GM19023 (cell line): ENCODE measurements around the gene SGCA.

Source experiments
- ATAC-seq: cut with Tn5 transposase; IDR thresholded peaks from one replicate; pipeline ENCODE4 v1.9.1; 2021; ENCODE audit warnings: mild to moderate bottlenecking, moderate library complexity; ENCODE audit not compliant: unreplicated experiment

The SGCA gene

DNA sequence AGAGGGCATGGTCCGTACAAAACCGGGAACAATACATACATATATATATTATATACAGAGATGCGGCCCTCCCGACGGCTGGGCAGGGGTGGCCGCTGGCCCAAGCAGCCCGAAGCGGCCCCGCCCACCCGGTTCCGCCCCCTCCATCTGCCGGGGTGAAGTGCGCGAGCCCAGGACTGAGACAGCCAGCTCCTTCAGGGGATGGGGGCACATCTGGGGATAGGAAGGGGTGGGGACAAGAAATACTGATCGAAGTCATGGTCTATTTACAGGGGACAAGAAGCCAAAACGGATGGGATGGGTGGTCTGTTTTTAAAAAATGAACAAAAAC is 32.1 kb upstream of the SGCA start:
- ATAC-seq: no peak

DNA sequence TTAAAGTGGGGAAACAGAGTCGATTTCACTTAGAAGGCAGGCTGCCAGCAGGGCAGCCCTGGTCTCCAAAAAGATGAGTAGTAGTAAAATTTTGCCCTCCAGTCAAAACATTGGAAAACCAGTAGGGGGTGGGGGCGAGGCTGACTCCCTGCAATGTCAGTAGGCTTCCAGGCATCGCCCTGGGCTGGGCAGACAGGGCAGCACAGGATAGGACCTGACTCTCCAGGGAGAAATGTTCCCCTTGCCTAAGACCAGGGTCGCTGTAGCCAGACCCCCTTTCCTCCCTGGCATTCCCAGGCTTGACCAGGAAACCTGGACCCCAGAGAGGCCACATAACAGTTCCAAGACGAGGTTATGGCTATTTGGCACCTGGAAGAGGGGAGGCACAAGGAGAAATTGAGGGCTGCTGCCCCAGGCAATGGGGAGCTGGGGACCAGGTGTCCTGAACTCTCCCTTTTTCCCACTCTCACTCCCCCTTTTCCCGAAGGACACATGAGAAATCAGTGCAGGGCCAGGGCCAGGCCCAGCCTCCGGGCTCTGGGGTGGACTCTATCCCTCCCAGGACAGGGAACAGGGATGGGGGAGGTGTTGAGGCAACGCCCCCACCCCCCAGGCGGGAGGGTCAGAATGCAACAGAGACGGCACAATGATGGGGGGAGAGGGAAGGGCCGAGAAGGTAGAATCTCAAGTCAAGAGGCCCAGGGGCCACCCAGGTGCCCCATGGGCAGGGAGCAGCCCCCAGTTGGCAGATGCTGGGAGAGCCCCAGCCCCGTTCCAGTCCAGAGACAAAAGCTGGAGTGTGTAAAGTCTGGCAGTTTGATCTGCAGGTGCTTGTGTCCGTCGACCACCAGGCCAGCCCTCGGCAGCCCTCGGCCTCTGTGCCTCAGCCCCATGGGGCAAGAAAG is 31.3 kb upstream of the SGCA start:
- no peak for ATAC-seq

DNA sequence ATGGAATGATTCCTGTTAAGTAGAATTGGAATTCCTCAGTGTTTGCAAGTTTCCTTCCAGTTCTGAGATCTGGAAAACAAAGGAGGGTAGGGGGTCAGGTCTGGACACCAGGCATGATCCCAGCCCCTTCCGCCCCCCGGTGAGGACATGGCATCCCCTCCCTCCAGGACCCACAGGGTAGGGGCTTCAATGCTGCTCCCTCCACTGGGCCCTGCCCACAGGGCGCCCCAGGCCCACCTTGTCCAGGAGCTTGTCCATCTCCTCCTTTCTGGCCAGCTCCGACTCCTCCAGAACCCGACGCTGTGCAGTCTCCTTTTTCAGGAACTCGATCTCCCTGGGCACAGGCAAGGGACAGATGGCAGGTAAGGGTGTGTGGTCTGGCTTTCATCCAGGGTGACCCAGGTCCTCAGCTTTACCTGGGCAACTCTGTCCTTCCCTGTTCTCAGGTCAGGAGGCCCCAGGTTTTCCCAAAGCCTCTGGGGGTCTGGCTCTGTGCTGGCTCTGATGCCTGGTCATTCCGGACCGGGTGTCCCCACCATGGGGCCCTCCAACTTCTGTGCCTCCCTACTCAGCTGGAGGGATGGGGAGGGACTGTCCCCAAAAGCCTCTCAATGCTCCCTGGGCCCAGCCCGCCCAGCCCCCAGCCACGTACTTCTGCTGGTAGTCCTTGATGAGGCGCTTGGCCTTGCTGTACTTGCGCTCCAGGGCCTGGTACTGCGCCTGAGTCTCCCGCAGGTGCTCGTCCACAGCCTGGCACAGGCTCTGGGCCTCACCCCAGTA is 30.3 kb upstream of the SGCA start:
- ATAC-seq: no peak

DNA sequence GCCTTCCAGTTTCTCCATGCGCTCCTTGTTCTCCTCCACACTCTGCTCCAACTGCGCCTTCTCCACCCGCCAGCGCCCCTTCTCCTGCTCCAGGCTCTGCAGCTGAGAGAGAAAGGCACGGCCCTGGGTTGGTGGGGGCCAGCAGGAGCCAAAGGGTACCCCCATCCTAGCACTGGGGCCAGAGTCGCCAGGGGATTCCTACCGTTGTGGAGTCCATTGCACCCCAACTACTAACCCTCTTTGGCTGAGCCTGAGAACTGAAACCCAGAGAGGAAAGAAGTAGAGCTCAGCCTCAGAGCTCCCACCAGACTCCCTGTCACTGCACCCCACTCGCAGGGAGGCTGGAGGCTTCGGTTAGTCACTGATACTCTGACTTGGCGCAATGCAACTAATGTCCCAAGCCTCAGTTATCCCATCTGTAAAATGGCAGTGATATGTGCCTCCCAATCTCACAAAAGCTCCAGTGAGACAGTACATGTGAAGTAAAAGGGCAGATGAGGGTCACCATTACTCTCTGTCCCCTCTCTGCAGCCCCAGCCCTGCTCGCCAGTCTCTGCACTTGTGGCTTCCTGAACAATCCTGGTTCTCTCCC is 29.6 kb upstream of the SGCA start:
- no peak for ATAC-seq

DNA sequence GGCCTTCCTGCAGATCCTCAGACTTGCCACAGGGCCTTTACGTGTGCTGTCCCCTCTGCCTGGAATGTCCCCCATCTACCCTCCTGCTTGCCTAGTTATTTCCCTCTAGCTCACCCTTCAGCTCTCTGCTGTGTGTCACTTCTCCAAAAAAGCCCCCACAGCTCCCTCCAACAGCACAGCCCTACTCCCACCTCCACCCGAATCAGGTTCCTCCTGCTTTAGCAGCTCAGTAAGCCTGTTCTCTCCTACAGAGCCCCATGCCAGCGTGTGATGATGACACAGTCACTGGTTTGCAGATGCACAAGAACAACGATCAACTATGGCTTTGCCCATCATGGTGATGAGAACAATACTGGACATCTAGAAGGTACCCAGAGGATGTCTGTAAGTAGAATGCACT is 28.8 kb upstream of the SGCA start:
- ATAC-seq: no peak

DNA sequence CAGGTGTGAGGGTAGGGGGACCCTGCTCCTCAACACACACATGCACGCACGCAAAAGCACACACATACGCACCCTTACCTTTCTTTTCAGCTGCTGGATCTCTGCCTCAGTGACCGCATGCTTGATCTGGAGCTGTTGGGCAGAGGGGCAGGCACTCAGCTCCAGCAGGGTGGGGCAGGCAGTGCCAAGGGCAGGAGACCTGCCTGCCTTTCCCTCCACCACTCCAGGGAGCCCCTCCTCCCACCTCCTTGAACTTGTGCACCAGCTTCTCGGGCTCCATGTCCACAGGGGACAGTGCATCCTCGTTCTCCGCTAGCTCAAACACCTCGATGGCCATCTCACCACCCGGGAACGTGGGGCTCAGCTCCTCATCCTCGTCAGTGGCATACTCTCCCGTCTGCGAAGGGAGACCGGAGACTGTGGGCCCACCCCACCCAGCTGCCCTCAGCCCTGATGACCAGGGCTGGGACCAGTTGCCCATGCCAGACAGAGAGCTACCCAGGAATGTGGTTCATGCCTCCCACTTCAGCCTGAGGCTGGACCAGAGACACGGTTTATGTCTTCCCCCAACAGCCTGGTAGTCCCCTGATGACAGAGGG is 26.5 kb upstream of the SGCA start:
- no peak for ATAC-seq

DNA sequence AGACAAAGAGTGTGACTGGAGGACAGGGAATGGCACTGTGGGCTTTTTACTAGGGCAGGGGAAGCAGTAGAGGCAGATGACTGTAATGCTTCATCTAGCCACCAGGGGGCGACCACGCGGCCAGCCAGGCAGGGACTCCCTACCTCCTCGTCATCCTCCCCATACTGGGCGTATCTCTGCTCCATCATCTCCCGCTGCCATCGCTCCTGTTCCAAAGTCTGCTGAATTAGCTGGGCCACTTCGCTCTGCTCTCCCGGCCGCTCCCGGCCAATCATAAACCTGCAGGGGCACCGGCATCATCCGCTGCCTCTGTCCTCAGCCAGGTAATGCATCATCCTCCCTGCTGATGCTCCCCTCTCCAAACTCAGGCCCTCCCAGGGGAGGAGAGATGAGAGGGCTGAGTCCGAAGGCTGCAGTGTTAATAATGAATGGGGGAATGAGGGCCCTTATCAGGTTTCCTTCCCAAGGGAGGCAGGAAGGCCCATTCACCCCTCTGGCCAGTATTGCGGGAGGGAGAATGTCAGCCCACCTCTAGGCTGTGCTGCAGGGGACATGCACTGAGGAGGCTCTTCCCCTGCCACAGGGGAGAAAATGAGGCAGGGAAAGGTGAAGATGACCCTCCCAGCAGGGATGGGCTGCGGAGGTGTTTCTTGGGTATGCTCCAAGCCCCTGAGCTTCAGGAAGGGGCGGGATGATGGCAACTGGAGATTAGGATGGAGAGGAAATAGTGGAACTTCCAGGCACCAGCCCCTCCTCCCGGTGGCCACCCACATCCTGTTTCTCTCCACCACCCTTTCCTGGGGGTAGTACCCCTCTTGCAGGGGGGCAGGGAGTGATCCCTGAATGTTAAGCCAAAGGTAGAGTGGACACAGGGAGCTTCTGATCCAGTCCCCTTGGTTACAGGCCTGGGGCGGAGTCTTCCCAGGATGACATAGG is 25.6 kb upstream of the SGCA start:
- no peak for ATAC-seq

DNA sequence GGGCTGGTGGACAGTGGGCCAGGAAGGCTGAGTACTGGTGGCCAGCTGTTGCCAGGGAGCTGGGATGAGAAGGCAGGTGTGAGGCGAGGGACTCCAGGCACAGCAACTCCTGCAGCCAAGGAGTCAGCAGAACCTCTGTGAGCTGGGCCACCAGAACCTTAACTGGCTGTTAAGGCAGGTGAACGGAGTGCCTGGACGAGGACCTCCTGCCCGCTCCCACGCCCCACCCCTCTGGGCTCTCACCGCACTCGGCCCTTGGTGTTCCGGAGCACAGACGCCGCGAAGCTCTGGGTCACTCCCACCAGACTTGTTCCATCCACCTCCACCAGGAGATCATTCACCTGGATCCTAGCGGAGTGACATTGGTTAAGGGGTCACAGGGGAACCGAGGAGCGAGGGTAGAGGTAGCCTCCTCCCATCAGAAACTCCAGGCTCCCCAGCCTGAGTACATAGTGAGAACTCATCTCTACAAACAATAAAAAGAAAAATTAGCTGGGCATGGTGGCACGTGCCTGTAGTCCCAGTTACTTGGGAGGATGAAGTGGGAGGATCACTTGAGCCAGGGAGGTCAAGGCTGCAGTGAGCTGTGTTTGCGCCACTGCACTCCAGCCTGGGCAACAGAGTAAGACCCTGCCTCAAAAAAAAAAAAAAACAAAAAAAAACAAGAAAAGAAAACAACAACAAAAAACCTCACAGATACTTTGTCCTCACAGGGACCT is 24.6 kb upstream of the SGCA start:
- no peak for ATAC-seq

DNA sequence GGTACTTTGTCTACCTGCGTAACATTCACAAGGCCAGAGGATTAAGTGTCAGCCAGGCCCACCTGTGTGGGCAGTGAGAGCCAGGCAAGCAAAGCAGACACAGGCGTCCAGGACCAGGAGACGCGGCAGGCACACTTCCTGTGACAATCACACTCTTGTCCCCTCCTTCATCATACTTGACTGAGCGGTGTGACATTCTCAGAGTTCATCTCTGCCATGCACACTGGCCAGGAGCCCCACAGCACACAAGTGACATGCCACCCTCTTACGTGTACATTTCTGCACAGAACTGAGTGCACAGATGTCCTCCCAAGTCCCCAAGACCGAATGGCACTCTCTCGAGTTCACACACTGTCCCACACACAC is 24.1 kb upstream of the SGCA start:
- ATAC-seq: no peak

DNA sequence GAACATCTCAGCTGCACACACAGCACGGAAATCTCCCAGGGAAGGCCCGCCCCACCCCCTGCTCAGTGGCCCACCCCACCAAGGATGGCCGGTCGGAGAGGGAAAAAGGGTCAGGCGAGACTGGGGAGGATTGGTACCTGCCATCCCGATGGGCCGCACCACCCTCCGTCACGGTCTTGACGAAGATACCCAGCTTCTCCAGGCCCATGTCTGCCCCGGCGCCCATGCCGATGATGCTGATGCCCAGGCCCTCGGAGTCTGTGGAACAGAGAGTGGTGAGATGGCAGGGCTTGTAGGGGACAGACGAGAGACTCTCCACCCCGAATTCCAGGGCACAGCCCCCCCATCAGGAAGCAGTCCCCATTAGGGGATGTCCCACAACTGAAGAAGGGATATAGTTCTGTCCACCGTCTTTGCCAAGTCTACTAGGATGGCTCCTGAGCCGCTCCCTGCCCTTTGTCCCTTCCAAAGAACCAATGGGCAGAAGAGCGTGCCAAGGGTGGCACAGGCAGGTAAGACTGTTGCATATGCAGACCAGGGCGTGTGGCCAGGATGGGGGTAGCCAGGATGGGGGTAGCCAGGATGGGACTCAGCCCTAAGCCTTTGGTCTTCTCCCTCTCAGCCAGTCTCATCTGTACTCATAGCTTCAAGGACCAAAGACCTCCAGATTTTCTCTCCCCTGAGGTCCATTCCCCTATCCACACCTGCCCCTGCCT is 22.2 kb upstream of the SGCA start:
- no peak for ATAC-seq

DNA sequence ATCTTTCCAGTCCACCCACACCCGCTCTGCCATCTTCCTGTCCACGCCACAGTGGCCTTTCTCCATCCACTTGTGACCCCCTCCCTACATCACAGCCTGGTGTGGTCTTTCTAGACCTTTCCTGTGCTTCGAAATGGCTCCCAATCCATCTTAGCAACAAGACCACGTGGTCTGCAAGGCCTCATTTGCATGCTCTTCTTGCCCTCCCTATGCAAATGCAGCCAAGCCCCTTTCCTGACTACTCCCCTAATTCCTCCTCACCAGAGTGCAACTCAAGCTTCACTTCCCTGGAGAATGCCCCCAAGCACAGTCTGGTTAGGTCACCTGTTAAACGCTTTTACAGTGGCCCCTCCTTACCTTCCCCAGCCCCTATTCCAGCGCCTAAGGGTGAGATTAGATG is 21.4 kb upstream of the SGCA start:
- ATAC-seq: no peak

DNA sequence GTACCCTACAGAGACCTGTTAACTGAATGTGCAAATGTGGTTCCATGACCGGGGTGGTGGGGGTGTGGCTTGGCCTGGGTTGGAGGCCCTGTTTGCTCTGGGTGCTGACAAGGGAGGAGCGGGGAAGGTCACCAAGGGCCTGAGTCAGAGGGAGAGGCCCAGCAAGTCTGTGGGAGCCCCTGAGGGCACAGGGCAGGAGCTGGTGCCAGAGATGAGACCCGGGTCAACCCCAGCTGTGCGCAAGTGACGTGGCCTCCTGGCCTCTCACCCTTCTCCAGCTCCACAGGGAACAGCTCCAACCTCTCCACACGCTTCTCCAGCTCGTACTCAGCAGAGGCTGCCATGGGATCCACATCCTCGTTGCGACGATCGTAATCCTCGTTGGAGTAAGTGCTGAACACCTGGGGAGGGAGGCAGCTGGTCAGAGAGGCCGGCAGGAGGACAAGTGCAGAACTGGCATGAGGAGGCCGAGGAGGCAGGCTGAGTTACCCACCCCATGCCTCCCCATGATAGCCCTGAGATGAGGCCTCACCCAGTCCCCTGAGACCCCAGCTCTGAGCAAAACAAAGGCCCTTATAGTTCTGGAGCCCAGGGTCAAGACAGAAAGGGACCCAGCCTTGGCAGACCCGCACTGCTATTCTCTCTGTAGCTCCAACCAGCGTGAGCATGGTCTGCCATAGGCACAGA is 20.8 kb upstream of the SGCA start:
- no peak for ATAC-seq

DNA sequence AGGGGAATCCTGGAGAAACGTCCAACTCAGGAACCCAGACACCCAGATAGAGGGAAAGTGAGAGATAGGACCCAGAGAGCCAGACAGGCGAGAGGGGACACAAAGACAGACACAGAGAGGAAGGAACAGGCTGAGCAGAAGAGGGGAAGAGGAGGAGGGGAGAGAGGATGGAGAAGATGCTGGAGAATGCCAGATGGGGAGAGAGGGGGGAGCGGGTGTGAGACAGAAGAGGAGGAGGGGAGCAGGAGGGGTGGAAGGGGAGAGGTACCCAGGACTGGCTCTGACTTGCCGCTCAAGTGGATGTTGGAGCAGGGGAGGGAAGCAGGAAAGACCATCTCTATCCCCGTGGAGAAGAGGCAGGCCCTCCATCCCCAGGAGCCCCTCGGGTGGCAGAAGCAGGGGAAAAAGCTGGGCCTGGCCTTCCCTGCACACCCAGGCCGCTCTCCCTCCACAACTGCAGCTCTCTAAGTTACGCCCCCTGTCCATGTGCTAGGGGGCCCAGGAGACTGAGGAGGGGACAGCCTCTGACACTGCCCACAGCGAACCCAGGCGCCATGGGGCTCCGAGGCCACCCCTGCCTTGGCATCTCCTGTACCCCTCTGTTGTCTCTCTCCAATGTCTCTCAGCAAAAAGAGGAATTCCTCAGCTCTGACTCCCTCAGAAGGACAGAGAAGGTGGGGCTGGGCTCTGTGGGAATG is 20.1 kb upstream of the SGCA start:
- no peak for ATAC-seq

DNA sequence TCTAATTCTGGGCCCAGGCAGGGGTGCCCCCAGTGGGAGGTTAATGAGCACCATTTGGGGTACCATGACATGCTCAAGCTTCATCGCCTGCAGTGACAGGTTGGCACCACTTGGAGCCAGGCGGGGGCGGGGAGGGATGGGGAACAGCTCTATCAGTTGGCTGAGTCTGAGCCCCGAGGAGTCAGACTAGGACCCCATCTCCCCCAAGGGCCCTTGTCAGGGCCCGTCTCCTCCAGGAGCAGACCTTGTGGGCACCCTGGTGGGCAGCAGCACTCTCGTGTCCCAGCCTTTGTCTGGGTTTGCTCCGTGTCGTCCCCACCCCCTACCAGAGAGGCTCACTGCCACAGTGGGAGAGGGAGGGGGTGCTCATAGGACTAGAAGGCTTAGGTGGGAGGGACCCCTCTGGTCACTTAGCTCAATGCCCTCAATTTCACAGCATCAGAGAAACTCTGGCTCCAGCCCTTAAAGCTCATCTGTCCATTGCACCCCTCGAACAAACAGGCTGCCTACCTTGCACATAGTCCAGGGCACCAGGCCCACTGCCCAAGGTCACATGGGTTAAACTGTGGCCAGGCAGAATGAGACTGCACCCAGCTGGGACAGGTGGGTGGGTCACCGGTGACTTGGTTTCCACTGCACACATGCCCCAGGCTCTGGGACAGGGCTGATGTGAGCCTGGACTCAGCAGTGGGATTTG is 19.4 kb upstream of the SGCA start:
- no peak for ATAC-seq

DNA sequence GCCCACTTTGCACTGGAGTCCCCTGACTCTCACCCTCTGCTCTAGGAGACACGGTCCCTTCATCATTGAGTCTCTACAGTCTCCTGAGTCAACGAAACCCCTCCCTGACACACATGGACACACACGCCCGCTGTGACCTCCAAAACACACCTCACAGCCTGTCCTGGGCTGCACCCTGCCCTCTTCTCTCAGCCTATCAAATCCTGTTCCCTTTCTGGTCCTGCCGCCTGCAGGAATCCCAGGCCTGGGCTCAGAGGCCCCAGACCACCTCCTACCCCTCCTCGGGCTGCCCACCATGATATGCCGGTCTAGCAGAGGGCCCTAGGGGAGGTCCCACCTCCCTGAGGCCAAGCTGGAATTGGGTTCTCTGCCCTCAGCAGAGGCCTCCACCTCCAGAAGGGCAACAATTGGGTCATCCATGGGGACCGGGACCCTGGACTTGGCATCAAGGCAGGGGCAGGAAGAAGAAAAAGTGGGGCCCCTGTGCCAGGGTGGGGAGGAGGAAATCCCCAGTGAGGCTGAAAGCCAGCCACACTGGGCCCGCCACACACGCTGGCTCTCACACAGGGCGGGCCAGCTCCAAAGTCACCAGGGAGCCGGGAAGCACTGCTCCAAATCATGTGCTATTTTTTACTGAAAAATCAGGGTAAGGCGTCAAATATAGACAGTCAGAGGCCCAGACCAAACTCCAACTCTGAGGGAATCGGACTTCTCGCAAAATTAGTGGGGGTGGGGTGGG is 18.7 kb upstream of the SGCA start:
- no peak for ATAC-seq

DNA sequence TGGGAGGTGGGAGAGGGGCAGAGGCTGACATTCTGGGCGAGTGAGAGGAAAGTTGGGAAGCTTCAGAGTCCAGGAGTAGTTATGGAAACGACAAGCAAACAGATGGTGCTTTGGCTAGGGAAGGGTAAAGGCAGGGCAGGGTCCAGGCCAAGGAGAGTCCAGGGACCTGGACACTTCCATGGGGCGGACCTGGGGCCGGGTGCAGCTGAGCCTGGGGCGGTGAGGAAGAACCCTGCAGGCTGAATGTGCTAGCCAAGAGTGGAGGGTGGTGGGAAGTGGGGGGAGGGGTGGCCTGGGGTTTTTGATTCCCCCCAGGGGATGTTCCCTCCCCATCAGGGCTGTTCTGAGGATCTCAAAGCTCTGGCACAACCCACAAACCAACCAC is 18.0 kb upstream of the SGCA start:
- no peak for ATAC-seq
